HG03432 (cell line): ENCODE measurements around the gene TCTN2.

Experiments used
- ATAC-seq: cut with Tn5 transposase; IDR thresholded peaks from one replicate; pipeline ENCODE4 v1.9.1; 2021; ENCODE audit warnings: mild to moderate bottlenecking, moderate library complexity; ENCODE audit not compliant: unreplicated experiment

TCTN2 gene

GRCh38 chr12:123734268-123734667 lies 63.4 kb downstream of the TCTN2 start:
- ATAC-seq = no peak

- ATAC-seq = no peak
Observed at GRCh38 chr12:123741937-123742572, 71.1 kb downstream of the TCTN2 start.

GRCh38 chr12:123743002-123743401 lies 72.1 kb downstream of the TCTN2 start:
- ATAC-seq = no peak

- ATAC-seq = no peak
Observed at GRCh38 chr12:123744836-123745235, 73.9 kb downstream of the TCTN2 start.

GRCh38 chr12:123747309-123747708 lies 76.4 kb downstream of the TCTN2 start:
- no peak for ATAC-seq

- no peak for ATAC-seq
Observed at GRCh38 chr12:123748161-123748560, 77.2 kb downstream of the TCTN2 start.

- no peak for ATAC-seq
Observed at GRCh38 chr12:123748661-123749060, 77.7 kb downstream of the TCTN2 start.

- no peak for ATAC-seq
Observed at GRCh38 chr12:123749355-123749754, 78.4 kb downstream of the TCTN2 start.

GRCh38 chr12:123750159-123750656 lies 79.3 kb downstream of the TCTN2 start:
- no peak for ATAC-seq

GRCh38 chr12:123752046-123752445 lies 81.1 kb downstream of the TCTN2 start:
- ATAC-seq = no peak

GRCh38 chr12:123754041-123754772 lies 83.3 kb downstream of the TCTN2 start:
- no peak for ATAC-seq

GRCh38 chr12:123757561-123757960 lies 86.6 kb downstream of the TCTN2 start:
- no peak for ATAC-seq
